ENCODE results near the gene SPTLC3. TPM values are rescaled to one million over a fixed set of nuclear protein-coding genes. Genes with fewer than 3 reads are reported as not detected.

SPTLC3 gene
- total RNA-seq, 1 experiment from 2014 or later = 7.5 TPM

- H3K4me3 Mint-ChIP-seq (ENCODE audit: low read depth, unreplicated experiment) = no peak overlapping the region
- peaks cover 41% of the 10 kb centered on the region for H3K4me1 Mint-ChIP-seq (ENCODE audit: low read depth, unreplicated experiment)
- TF ChIP-seq, protein P1, sequence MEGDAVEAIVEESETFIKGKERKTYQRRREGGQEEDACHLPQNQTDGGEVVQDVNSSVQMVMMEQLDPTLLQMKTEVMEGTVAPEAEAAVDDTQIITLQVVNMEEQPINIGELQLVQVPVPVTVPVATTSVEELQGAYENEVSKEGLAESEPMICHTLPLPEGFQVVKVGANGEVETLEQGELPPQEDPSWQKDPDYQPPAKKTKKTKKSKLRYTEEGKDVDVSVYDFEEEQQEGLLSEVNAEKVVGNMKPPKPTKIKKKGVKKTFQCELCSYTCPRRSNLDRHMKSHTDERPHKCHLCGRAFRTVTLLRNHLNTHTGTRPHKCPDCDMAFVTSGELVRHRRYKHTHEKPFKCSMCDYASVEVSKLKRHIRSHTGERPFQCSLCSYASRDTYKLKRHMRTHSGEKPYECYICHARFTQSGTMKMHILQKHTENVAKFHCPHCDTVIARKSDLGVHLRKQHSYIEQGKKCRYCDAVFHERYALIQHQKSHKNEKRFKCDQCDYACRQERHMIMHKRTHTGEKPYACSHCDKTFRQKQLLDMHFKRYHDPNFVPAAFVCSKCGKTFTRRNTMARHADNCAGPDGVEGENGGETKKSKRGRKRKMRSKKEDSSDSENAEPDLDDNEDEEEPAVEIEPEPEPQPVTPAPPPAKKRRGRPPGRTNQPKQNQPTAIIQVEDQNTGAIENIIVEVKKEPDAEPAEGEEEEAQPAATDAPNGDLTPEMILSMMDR (IDR thresholded peaks at IDR 0.05; ENCODE audit: unreplicated experiment) = no peak
- H3K27me3 Mint-ChIP-seq (ENCODE audit: unreplicated experiment) = no peaks in the 10 kb centered on the region
- BruUV-seq (replicated peaks) = no TSS peak
- peaks cover 2% of the 10 kb centered on the region for H3K9me3 Mint-ChIP-seq (ENCODE audit: low read depth, unreplicated experiment)
- intact Hi-C loops (cut with micrococcal nuclease; ENCODE audit: unreplicated experiment) = loop anchor here (10.0 kb wide), 1 partner anchor 53 kb away; no protein-coding TSS in a partner anchor
- H3K36me3 Mint-ChIP-seq (ENCODE audit: insufficient read depth, unreplicated experiment) = no peaks in the 10 kb centered on the region
- CTCF ChIA-PET = no interaction called here
- no peak for DNase-seq
- no peak overlapping the region for H3K27ac Mint-ChIP-seq (ENCODE audit: unreplicated experiment)
Measured at GRCh38 chr20:12982098-12982497, 26.7 kb upstream of the SPTLC3 start.

- intact Hi-C loops (cut with micrococcal nuclease; ENCODE audit: unreplicated experiment) = loop anchor here (10.0 kb wide), 1 partner anchor 51 kb away; no protein-coding TSS in a partner anchor
- Mint-ChIP-seq H3K36me3 (ENCODE audit: insufficient read depth, unreplicated experiment) (no peaks in the 10 kb centered on the region), H3K27ac (ENCODE audit: unreplicated experiment) (no peak overlapping the region), H3K27me3 (ENCODE audit: unreplicated experiment) (no peaks in the 10 kb centered on the region), H3K4me3 (ENCODE audit: low read depth, unreplicated experiment) (no peak overlapping the region), H3K9me3 (ENCODE audit: low read depth, unreplicated experiment) (peaks cover 2% of the 10 kb centered on the region), H3K4me1 (ENCODE audit: low read depth, unreplicated experiment) (peaks cover 27% of the 10 kb centered on the region)
- DNase-seq = no peak
- BruUV-seq (replicated peaks) = no TSS peak
- CTCF ChIA-PET = no interaction called here
- TF ChIP-seq, protein P1 (IDR thresholded peaks at IDR 0.05; ENCODE audit: unreplicated experiment) = no peak
Measured at GRCh38 chr20:12984069-12984765, 24.6 kb upstream of the SPTLC3 start.

- no peaks in the 10 kb centered on the region for H3K9me3 Mint-ChIP-seq (ENCODE audit: low read depth, unreplicated experiment)
- H3K27ac Mint-ChIP-seq (ENCODE audit: unreplicated experiment) = no peak overlapping the region
- H3K4me3 Mint-ChIP-seq (ENCODE audit: low read depth, unreplicated experiment) = no peak overlapping the region
- CTCF ChIA-PET = no interaction called here
- no peaks in the 10 kb centered on the region for H3K27me3 Mint-ChIP-seq (ENCODE audit: unreplicated experiment)
- no TSS peak for BruUV-seq (replicated peaks)
- DNase-seq = peak; percentile 26
- no peaks in the 10 kb centered on the region for H3K36me3 Mint-ChIP-seq (ENCODE audit: insufficient read depth, unreplicated experiment)
- TF ChIP-seq, protein P1 (IDR thresholded peaks at IDR 0.05; ENCODE audit: unreplicated experiment) = no peak
- intact Hi-C loops (cut with micrococcal nuclease; ENCODE audit: unreplicated experiment) = loop anchor here (10.0 kb wide), 1 partner anchor 50 kb away; no protein-coding TSS in a partner anchor
- peaks cover 20% of the 10 kb centered on the region for H3K4me1 Mint-ChIP-seq (ENCODE audit: low read depth, unreplicated experiment)
Measured at GRCh38 chr20:12984863-12985262, 23.9 kb upstream of the SPTLC3 start.

- Mint-ChIP-seq H3K9me3 (ENCODE audit: low read depth, unreplicated experiment) (no peaks in the 10 kb centered on the region), H3K36me3 (ENCODE audit: insufficient read depth, unreplicated experiment) (no peaks in the 10 kb centered on the region), H3K4me3 (ENCODE audit: low read depth, unreplicated experiment) (no peak overlapping the region), H3K27ac (ENCODE audit: unreplicated experiment) (no peak overlapping the region), H3K4me1 (ENCODE audit: low read depth, unreplicated experiment) (peaks cover 19% of the 10 kb centered on the region), H3K27me3 (ENCODE audit: unreplicated experiment) (no peaks in the 10 kb centered on the region)
- BruUV-seq (replicated peaks) = no TSS peak
- no peak for DNase-seq
- intact Hi-C loops (cut with micrococcal nuclease; ENCODE audit: unreplicated experiment) = loop anchor here (10.0 kb wide), 1 partner anchor 48 kb away; no protein-coding TSS in a partner anchor
- CTCF ChIA-PET = no interaction called here
- TF ChIP-seq, protein P1 (IDR thresholded peaks at IDR 0.05; ENCODE audit: unreplicated experiment) = no peak
Measured at GRCh38 chr20:12987261-12987660, 21.5 kb upstream of the SPTLC3 start.
